ENCODE data around the gene CFAP61.
"Not testable (repeated sequence)": the region's sequence is repeated elsewhere in the genome, so short reads cannot be mapped to it uniquely, and the experiment has no call there.

Gene CFAP61

DNA sequence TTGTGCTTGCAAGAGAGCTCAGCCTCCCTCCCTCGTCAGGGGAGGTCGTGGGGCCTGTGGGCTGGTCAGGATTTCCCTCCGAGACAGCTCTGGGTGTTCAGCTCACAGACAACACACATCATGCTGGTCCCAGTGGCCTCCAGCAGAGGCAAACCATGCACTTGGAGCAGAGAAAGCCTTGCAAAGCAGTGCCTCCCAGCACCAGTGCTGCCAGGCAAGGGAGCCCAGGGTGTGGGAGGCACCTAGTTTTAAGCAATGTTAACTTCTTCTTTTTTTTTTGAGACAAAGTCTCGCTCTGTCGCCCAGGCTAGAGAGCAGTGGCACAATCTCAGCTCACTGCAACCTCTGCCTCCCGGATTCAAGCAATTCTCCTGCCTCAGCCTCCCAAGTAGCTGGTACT is 281.5 kb downstream of the CFAP61 start:
- no peak for DNase-seq

DNA sequence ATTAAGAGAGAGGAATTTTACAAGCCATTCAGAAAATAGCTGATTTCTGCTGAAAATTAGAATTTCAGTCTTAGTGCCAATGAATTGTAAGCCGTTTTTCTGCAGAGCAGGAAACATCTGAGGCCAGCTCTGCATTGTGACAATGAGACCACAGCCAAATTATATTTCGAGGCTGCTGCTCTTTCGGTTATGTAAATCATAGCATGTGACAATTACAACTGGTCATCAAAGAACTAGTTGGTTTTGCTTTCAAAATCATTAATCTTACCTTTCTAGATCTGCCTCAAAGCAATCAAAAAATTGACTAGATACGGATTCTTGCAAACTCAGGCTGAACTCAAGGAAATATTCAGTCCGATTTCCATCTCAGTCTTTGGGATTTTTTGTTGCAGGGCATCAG is 282.2 kb downstream of the CFAP61 start:
- no peak for DNase-seq

DNA sequence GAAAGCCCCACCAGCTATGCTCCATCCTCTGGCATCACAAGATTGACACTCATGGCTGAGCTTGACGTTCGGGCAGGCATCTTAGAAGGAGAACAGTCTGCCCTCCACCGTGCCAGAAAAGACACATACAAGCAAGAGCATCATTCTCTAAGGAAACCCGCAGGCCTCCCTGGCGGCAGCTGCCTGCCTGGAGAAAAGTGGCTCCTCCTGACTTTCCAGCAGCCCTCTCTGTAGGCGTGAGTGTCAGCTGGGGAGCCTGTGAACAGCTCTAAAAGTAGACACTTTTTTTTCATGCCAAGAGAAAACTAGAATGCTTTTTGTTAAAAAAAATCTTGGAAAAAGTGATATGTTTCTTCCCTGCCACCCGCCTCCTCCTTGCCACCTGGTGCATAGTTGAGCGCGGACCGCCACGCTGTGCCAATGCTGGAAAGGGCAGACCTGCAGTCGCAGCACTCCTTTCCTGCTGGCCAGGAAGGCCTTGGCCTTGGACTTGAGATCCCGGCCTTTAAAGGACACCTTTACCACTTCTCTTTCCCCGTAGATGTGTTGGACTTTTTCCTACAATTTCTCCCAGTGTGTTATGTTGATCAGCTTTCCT is 285.9 kb downstream of the CFAP61 start:
- no peak for DNase-seq

DNA sequence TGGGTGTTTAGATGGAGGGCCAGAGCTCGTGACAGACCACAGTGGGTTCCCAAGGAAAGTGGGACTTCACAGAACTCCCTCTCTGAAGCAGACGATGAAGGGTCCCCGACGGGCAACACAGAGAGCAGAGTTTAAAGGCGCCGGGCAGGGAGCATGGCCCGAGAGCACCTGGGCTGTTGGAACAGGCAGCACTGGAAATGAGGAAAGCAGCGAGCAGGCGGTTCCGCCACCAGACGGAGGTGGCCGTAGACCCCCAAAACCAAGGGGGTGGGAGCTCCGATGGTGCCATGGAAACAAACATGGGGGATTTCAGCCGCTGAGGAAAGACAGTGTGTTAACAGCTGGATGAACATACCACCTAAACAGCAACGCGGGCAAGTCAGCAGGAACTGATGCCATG is 288.1 kb downstream of the CFAP61 start:
- DNase-seq = no peak

DNA sequence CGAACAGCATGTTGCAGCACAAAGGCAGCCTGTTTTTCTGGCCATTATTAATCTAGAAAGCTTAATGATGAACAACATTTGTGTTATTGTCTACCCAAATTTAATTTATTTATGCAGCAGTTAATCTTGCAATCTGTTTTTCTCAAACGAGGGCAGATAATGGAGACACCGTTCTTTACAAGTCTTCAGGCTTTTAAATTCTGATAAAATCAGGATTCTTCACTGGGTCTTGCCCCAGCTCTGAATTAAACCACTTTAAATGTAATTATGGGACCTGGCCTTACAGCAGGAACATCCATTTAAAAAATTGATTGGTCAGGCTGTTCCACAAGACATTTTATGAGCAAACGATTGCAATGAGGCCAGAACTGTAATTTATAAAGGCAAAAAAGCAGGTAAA is 289.0 kb downstream of the CFAP61 start:
- DNase-seq = no peak

DNA sequence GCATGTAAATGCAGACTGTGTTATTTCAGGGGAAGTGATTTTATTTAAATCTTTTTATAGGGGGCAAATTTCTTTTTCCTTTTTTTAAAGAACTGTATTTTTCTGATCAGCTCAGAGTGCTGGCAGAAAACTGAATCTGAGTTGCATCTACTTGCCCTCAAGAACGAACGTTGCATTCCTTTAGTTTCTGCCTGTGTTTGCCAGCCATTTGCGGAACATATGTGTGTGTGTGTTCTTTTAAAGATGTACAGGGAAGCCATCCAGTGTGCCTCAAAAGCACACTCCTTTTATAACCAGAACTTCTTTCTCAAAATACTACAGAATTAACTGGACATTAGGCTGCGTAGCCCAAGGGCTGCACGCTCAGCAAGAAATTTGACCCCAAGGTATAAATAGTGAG is 289.7 kb downstream of the CFAP61 start:
- DNase-seq = no peak

DNA sequence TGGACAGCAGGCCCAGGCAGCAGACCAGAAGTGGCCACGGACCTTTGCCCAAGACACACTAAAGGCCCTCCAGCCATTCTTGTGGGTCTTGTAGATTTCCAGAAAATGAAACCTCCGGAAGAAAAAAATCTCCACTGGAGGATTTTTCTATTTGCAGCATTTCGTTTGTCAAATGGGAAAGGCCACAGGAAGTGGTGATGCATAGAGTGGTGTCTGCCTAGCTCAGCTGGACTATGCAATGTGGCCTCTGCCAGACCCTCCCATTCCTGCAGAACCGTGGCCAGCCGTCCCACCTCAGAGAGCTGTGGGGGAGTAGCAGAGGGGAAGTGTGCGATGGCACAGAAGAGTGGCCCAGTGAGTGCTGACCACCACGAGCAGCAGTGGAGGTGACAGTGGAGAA is 291.6 kb downstream of the CFAP61 start:
- DNase-seq = no peak

DNA sequence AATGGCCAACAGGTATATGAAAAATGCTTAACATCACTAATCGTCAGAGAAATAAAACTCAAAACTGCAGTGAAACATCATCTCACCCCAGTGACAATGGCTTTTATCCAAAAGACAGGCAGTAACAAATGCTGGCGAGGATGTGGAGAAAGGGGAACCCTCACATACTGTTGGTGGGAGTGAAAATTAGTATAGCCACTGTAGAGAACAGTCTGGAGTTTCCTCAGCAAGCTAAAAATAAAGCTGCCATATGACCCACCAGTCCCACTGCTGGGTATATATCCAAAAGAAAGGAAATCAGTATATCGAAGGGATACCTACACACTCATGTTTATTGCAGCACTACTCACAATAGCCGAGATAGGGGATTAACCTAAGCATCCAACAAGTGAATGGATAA is 292.1 kb downstream of the CFAP61 start:
- no peak for DNase-seq

DNA sequence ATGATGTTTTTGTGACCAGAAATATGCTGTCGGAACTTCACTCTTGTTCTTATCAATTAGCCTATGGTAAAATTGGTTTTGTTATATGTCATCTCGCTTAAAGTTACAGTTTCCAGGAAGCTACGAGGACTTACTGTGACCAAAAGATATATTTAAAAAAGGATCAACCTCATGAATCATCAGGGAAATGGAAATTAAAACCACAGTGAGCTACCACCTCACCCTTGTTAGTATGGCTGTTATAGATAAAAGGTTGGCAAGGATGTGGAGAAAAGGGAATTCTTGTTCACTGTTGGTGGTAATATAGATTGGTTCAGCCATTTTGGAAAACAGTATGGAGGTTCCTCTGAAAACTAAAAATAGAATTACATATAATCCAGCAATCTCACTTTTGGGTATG is 301.2 kb downstream of the CFAP61 start:
- no peak for DNase-seq

DNA sequence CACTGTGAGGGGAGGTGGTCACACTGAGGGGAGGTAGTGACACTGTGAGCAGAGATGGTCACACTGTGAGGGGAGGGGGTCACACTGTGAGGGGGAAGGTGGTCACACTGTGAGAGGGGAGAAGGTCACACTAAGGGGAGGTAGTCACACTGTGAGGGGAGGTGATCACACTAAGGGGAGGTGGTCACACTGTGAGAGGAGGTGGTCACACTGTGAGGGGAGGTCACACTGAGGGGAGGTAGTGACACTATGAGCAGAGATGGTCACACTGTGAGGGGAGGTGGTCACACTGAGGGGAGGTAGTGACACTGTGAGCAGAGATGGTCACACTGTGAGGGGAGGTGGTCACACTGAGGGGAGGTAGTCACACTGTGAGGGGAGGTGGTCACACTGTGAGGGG is 303.2 kb downstream of the CFAP61 start:
- not testable (repeated sequence) for DNase-seq

DNA sequence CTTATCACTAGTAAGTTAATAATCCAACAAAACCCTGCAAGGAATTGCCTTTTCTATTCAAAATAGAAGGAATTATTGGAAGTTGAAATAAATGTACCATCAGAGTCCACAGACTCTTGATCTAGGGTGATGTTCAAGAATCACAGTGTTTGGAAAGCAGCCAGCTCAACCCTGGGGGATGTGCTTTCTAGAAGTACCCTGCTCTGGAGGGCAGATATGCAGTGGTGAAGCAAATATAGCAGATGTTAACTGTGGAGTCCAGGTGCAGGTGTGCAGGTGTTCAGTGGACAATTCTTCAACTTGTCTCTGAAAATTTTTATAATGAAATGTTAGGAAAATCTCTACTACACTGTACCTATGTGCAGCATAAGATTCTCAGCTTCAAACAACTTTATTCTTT is 306.5 kb downstream of the CFAP61 start:
- no peak for DNase-seq

DNA sequence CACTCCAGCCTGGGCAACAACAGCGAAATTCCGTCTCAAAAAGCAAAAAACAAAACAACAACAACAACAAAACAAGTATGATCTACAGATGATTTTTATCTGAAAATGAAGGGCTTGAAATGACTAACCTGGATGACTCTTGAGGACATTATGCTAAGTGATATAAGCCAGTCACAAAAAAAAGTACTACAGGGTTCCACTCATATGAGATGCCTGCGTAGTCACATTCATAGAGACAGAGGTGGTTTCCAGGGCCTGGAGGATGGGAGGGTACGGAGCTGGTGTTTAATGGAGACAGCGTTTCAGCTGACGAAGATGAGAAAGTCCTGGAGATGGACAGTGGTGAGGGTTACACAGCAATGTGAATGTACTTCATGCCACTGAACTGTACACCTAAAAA is 307.3 kb downstream of the CFAP61 start:
- no peak for DNase-seq

DNA sequence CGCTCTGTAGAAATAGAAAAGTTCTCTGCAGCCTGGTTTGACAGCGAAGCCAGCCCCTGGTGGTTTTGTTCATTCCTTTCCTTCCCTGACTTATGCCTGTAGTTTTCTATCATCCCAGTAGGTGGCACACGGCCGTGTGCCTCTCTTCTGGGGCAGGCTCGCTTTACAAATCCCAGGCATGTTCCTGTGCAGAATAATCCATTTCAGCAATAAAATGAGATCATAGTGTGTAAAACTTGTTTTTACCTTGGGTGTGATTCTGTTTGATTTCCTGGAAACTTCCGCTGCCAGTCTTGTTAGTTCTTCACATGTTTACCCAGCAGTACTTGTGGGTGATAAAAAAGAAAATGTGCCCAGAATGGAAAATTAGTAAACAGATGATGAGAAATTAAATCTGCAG is 308.1 kb downstream of the CFAP61 start:
- DNase-seq = no peak

DNA sequence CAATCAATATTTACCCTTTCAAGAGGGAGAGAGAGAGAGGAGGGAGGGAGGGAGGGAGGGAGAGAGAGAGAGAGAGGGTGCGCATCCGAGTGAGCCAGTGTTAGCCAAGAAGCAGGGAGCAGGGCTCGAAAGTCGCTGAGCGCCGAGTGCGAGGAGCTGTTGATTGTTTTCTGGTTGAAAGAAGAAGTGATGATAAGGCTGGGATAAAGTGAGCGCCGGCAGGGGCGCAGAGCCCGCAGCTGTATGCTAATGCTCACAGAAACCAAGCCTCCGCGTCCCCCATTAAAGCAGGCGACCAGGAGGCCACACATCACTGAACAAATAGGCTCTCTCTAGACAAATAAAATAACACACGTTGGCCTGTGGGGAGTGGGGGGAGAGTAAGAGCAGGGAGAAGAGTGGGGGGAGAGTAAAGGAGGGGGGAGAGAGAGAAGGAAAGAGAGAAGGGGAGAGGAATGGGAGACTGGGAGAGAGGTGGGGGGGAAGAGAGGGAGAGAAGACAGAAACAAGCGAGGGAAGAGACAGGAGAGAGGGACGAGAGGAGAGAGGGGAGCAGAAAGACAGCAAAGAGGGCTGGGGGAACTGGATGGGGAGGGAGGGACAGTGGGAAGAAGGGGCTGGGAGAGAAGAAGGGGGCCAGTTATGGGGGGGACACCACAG is 310.6 kb downstream of the CFAP61 start:
- no peak for DNase-seq

DNA sequence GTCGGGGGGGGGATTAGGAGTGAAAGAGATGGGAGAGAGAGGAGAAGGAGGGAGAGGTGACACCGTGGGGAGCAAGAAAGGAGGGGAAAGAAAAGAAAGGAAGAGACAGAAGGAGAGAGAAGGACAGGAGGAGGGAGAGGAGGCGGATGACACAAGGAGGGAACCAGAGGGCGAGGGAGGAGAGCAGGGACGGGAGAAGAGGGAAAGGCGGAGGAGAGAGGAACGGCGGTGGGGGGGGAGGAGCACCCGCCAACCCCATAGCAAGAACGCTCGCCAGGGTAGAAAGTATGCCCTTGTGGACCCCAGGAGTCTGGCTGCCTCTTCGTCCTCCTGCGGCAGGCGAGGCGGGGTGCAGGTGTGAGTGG is 311.1 kb downstream of the CFAP61 start:
- DNase-seq = no peak

DNA sequence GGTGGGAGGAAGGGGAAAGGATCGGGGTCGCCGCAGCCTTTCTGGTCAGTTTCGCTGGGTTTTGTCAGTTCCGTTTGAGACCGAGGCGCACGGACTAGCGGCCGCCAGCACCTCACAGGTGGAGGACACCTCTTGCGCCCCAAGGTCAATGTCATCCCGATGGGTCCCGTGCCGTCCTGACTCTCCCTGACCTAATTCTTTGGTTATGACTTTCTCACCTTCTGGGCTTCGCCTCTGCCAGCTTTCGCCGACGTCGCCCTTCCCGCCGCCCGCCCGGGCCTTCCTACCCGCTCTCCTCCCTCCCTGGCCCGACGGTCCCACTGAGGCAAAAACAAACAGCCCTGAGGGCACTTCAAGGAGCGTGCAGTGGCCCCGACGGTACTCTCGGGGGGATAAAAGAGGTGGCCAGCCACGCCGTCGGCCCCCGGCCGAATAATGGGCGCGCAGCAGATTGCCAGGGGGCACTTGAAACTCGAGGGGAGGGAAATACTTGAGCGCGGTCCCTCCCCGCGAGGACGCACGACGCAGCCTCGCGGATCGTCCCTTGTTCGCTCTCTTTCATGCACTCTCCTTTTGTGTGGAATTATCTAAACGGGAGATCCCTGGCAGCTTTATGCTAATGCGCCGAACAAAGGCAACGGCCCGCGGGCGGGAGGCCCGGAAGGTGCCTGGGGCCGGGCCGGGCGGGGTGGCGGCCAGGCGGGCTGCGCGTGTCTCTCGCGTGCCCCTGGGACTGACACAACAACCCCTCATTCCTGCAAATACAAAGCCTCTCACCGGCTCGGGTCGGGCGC is 311.7 kb downstream of the CFAP61 start:
- DNase-seq = no peak

DNA sequence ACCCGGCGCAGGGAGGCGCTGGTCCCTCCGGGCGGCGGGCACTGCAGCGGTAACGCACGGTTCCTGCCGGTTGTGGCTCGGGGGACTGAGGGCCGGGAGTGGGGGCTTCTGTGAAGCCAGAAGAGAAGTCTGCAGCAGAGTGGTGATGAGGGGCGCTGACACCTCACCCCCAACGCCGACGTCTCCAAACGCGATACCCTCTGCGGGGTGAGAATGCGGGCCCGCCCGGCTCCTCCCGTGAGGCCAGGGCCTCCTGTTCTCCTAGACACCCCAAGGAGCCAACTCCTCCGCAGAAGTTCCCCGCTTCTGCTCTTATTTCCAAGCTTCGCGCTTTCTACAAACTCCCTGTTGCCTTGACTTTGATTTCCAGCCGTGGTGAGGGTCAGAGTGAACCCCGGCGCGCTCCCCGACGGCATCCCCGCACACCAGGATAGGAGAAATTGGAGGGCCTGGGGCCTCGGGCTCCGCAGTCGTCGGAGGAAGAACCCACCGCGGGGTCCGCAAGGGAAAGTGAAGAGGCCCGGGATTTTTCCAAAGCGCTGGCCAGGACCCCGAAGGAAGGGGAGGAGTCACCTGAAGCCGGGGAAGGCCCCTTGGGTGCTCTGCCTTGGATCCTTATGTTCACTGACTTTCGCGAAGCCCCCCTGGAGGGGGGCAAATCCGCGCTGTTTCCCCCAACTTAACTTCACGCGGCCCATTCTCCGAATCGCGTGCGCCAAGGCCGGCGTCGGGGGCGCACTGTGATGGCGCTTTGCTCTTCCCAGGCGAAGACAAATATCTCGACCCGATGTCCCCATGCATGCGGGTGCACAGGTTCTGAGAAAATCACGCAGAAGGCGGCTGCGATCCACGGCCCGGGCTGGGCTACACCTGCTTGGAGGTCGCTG is 312.5 kb downstream of the CFAP61 start:
- no peak for DNase-seq

DNA sequence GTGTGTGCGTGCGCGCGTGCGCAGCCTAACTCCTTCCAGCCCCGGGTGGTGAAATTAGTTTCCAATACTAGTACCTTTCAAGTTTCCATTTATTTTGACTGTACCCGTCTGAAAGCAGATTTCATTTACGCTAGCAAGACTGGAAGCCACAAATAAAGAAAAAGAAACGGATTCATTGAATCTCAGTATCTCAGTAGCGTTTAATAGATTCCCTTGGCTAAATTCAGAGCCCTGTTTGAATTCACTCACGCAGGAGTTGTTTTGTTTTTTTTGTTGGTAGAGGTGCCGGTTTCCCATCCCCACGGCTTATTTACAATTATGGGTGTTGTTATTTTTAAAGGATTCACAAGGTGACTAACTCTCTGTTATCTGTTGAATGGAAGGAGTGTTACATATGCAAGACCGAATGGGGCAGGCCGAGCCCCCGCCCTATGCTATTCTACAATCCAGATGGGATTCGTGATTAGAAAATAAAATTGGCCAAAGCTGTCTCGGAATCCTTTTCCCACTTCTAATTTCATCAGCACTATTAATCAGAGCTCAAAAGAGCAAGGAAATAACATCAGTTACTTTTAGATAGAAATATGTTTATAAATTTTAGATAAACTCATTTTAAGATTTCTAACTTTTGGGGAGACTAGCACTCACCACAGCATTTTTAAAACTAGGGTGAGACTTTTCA is 313.3 kb downstream of the CFAP61 start:
- no peak for DNase-seq

DNA sequence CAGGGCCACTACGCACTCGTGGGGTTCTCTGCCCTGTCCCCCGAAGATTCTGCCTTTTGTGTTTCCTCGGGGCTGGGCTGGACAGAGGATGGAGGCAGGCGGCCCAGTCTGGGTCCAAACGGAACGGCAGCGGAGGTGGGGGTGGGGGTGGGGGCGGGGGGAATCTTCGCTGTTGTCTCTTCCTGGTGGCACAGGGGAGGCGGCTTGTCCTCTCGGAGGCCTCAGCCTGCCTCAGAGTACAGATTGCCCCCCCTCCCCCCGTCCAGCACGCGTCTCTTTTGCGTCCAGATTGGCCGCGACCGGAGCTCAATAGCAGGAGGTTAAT is 314.2 kb downstream of the CFAP61 start:
- no peak for DNase-seq

DNA sequence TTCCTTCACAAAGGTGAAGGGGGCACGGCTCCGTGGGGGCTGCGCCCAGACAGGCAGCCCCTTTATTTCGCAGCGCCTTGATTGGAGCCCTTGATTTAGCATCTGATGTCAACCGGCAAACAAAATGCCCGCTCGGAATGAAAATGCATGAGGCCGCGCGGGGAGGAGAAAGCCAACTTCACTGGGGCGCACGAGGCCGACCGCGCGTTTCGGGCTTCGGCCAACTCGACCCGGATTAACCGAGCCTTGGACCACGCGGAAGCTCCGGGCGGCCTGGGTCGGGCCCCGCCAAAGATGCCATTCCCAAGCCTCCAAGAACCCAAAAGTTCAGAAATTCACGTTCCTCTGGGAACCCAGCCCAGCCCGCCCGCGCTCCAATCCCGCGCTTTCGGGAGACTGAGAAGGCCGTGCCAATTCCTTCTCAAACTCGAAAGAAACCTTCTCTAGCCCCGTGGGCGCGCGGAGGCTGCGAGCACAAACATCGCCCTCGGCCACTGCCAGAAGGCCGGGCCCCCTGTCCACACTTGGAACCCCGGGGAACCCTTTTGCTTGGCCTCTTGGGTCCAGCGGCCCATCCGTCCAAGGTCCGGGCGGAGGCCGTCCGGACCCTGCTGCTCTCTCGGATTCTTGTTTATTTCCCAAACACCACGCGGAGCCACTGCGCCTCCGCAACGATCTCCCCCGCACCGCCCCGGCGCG is 314.7 kb downstream of the CFAP61 start:
- no peak for DNase-seq

DNA sequence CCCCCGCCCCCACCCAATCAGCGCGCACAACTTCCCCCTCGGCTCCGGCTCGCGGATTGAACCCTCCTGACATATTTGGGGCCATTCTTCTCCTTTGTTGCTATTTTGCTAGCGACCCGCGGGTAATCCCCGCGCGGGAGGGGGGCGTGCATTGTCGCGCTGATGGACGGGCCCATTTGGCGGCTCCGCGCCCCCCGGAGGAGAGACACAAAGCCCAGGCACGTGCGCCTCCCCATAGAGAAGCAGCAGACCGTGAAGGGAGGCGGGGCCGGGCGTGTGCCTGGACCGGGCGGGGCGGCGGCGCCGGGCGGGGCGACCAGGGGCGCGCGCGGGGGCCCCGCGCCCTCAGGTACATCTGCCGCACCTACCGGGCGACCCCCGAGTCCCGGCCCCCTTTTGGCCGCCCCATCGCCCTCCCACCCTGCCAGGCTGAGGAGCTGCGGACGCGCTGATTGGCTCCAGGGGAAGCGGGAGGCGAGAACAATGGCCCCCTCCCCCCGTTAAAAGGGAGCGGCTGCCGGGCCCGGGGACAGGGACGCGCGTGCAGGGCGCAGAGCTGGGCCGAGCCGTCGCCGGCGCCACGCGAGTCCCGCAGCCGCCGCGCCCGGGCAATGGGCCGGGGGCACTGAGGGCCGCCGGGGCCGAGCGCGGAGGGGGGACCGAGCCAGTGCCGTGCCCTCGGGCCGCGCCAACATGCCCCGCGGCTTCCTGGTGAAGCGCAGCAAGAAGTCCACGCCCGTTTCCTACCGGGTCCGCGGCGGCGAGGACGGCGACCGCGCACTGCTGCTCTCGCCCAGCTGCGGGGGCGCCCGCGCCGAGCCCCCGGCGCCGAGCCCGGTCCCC is 315.5 kb downstream of the CFAP61 start, which contains the start of gene INSM1:
TSS of gene INSM1 (plus strand) at position 530 of the 843 bp plus-strand sequence. CDS start at position 694, 164 bp downstream.
- no peak for DNase-seq
